Choroid plexus epithelial cell (primary cell): ENCODE results near the gene PGAP6.

ENCODE experiments used
- DNase-seq: peaks from one replicate; pipeline ENCODE4 v3.0.0-alpha.2; 2010; ENCODE audit warnings: low read depth
- H3K4me3 ChIP-seq: 2 replicates; pipeline ENCODE4 v1.5.1; 2011; ENCODE audit warnings: low read depth, mild to moderate bottlenecking, control low read depth, low read length, moderate library complexity
- TF ChIP-seq, protein P1 (sequence below): conservative IDR thresholded peaks from 2 replicates; pipeline ENCODE4 v1.5.1; 2011; ENCODE audit warnings: low read depth, mild to moderate bottlenecking, control low read depth, inconsistent platforms, low read length, moderate library complexity

PGAP6 gene, protein sequence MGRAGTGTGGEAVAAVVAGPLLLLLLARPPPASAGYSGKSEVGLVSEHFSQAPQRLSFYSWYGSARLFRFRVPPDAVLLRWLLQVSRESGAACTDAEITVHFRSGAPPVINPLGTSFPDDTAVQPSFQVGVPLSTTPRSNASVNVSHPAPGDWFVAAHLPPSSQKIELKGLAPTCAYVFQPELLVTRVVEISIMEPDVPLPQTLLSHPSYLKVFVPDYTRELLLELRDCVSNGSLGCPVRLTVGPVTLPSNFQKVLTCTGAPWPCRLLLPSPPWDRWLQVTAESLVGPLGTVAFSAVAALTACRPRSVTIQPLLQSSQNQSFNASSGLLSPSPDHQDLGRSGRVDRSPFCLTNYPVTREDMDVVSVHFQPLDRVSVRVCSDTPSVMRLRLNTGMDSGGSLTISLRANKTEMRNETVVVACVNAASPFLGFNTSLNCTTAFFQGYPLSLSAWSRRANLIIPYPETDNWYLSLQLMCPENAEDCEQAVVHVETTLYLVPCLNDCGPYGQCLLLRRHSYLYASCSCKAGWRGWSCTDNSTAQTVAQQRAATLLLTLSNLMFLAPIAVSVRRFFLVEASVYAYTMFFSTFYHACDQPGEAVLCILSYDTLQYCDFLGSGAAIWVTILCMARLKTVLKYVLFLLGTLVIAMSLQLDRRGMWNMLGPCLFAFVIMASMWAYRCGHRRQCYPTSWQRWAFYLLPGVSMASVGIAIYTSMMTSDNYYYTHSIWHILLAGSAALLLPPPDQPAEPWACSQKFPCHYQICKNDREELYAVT

DNA sequence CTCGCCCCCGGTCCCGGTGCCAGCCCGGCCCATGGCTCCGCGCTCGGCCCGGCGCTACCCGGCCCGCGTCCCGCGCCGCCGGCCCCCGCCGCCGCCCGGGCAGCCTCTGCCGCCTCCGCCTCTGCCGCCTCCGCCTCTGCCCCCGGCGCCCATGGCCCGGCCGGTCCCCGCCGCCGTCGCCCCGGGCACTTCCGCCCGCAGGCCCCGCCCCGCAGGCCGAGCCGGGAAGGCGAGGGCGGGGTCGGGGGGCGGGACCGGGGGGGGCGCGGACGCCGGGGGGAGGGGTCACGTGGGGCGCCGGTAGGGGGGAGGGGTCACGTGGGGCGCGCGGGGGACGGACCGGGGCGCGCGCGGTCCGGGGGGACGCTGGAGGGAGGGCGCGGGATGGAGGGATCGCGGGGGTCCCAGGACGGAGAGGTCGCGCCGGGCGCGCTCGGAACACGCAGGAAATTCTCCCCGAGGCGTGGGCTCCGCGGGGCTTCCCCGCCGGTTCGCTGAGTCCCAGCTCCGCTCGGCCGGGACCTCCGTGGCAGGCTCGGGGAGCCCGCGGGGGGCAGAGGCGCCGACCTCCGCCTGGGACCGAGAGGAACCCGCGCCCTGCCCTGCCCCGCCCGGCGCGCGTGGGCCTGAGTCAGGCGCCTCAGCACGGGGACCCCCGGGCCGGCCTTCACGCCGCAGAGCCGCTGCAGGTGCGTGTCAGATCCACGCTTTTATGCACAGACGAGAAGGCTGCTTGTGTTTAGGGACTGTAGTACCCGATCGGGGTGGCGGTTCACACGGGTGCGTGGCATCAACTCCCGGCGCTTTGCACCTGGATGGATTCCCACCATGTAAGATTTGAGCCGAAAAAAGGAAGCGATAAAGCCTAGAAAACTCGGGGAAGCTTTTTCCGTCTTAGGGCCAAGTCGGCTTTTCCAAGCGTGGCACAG, at the start of gene PGAP6:
TSS of gene PGAP6 (minus strand) at position 190 of the 929 bp plus-strand sequence. CDS start at position 33, 157 bp downstream.
- TF ChIP-seq, protein P1, sequence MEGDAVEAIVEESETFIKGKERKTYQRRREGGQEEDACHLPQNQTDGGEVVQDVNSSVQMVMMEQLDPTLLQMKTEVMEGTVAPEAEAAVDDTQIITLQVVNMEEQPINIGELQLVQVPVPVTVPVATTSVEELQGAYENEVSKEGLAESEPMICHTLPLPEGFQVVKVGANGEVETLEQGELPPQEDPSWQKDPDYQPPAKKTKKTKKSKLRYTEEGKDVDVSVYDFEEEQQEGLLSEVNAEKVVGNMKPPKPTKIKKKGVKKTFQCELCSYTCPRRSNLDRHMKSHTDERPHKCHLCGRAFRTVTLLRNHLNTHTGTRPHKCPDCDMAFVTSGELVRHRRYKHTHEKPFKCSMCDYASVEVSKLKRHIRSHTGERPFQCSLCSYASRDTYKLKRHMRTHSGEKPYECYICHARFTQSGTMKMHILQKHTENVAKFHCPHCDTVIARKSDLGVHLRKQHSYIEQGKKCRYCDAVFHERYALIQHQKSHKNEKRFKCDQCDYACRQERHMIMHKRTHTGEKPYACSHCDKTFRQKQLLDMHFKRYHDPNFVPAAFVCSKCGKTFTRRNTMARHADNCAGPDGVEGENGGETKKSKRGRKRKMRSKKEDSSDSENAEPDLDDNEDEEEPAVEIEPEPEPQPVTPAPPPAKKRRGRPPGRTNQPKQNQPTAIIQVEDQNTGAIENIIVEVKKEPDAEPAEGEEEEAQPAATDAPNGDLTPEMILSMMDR: no peak
- peak within 1 kb of the TSS; percentile 78 for H3K4me3 ChIP-seq
- no peak for DNase-seq

DNA sequence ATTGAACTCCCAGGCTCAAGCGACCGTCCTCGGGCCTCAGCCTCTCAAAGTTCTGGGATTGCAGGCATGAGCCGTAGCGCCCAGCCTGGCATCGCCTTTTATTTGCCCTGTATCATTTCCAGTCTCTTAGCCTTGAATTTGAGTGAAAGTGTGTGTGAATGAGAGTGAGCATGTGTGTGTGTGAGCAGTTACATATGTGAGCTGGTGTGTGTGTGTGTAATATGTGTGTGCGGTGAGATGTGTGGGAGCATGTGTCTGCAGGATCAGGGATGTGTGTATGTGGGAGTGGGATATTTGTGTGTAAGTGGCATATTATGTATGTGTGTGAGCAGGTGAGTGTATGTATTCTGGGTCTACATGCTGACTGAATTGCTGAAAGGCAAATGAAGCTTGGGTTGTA, 49.1 kb upstream of the PGAP6 start:
- H3K4me3 ChIP-seq: no peak overlapping the region
- no peak for DNase-seq
- TF ChIP-seq, protein P1: no peak

DNA sequence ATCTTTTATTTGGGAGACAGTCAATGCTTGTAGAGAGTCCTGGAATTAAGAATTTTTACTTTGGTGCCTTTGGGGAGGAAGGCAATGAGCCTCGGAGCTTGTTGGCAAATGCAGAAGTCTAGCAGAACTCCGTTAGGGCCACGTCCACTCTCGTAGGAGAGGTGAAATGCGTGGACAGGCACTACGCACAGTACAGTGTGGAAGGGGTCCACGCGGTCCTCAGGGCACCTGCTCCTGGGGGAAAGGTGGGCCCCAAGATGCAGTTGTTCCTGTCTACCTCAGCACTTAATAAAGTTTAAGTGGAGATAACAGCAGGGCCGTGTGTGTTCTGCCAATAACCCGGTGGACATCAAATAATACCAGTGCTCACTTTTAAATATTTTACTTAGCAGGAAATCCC, 45.5 kb upstream of the PGAP6 start:
- peak overlapping the region; percentile 69 for H3K4me3 ChIP-seq
- TF ChIP-seq, protein P1: no peak
- no peak for DNase-seq

DNA sequence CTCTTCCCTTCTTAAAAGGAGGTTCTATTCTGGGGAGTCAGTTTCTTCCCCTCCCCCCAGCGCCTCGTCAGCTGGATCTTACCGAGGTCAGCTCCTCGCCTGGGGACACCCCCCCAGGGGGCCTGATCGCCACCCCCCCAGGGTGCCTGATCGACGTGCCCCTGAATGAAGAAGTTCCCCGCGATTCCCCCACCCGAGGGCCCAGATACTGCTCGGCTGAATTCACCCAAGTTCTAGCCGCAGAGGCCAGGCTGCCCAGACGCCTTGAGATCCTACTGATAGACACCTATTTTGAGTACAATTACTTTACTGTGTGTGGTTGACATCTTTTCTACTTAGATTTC, 45.1 kb upstream of the PGAP6 start:
- TF ChIP-seq, protein P1: no peak
- DNase-seq: no peak
- H3K4me3 ChIP-seq: peak overlapping the region; percentile 69

DNA sequence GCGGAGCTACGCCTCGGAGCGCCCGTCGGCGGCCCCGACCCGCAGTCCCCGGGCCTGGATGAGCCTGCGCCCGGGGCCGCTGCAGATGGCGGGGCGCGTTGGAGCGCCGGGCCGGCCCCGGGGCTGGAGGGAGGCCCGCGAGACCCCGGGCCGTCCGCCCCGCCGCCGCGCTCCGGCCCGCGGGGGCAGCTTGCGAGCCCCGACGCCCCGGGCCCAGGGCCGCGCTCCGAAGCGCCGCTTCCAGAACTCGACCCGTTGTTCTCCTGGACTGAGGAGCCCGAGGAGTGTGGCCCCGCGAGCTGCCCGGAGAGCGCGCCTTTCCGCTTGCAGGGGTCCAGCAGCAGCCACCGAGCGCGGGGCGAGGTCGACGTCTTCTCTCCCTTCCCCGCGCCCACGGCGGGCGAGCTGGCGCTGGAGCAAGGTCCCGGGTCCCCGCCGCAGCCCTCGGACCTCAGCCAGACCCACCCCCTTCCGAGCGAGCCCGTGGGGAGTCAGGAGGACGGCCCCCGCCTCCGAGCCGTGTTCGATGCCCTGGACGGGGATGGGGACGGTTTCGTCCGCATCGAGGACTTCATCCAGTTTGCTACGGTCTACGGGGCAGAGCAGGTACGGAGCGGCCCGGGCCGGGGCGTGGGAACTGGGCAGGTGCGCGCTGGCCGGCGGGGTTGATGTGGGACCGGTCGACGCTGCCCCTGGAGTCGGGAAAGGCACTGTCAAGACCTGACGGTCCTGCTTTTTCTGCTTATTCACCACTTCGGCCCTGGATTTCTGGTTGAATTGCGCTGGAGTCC, 44.5 kb upstream of the PGAP6 start:
- TF ChIP-seq, protein P1: no peak
- H3K4me3 ChIP-seq: peak overlapping the region; percentile 69
- no peak for DNase-seq

DNA sequence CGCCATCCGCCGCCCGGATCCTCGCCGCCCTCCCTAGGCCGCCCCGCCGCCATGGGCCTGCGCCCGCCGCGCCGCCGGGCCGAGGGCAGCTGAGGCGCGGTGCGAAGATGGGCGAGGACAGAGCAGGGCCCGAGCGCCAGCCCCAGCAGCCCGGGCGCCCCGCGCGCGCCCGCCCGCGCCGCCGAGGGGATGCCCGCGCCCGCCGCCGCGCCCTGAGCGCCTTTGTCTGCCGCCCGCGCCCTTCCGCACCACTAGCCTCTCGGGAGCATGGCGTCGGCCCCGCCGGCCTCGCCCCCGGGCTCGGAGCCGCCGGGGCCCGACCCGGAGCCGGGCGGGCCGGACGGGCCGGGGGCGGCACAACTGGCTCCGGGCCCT, 43.9 kb upstream of the PGAP6 start:
- H3K4me3 ChIP-seq: peak overlapping the region; percentile 69
- DNase-seq: no peak

More for the DNA sequence above, 43.9 kb upstream of the PGAP6 start:
- TF ChIP-seq, protein P1: no peak
